Cortex of kidney (tissue), 1 donor: Measurements from ENCODE around the gene PCDHGA1.
"Not testable (repeated sequence)": the region's sequence is repeated elsewhere in the genome, so short reads cannot be mapped to it uniquely, and the experiment has no call there.

Experiments used
- DNase-seq: peaks from one replicate; lab custom pipeline; 2025; lab: John Stamatoyannopoulos, UW

The PCDHGA1 gene

GRCh38 chr5:141412854-141413539, 82.7 kb downstream of the PCDHGA1 start, which contains the start of gene PCDHGA10:
PCDHGA10 (plus strand) TSS chr5:141412987; CDS start chr5:141413176, 189 bp downstream.
- no peak for DNase-seq

GRCh38 chr5:141413540-141414069, 83.3 kb downstream of the PCDHGA1 start:
- no peak for DNase-seq

- DNase-seq: not testable (repeated sequence)
These were observed 84.4 kb downstream of the PCDHGA1 start for GRCh38 chr5:141414548-141415274.

- not testable (repeated sequence) for DNase-seq
These were observed 84.9 kb downstream of the PCDHGA1 start for GRCh38 chr5:141415275-141415618.

- DNase-seq: not testable (repeated sequence)
These were observed 87.3 kb downstream of the PCDHGA1 start, which contains the start of gene PCDHGB7 for GRCh38 chr5:141417494-141418172. PCDHGB7 (plus strand) TSS chr5:141417677; CDS start chr5:141417860, 183 bp downstream.

- DNase-seq: no peak
These were observed 89.0 kb downstream of the PCDHGA1 start for GRCh38 chr5:141419074-141419880.

GRCh38 chr5:141420855-141421488, 90.7 kb downstream of the PCDHGA1 start, which contains the start of gene PCDHGA11:
PCDHGA11 (plus strand) TSS chr5:141421051; CDS start chr5:141421228, 177 bp downstream.
- no peak for DNase-seq

GRCh38 chr5:141421489-141421855, 91.2 kb downstream of the PCDHGA1 start:
- no peak for DNase-seq

- no peak for DNase-seq
These were observed 92.5 kb downstream of the PCDHGA1 start for GRCh38 chr5:141422742-141423291.

GRCh38 chr5:141427783-141428426, 97.6 kb downstream of the PCDHGA1 start:
- no peak for DNase-seq

- DNase-seq: no peak
These were observed 100.2 kb downstream of the PCDHGA1 start, which contains the start of gene PCDHGA12 for GRCh38 chr5:141430332-141431113. PCDHGA12 (plus strand) TSS chr5:141430507; CDS start chr5:141430760, 253 bp downstream.

- no peak for DNase-seq
These were observed 101.0 kb downstream of the PCDHGA1 start for GRCh38 chr5:141431286-141431685.

- not testable (repeated sequence) for DNase-seq
These were observed 102.0 kb downstream of the PCDHGA1 start for GRCh38 chr5:141432308-141432707.

GRCh38 chr5:141432726-141433125, 102.4 kb downstream of the PCDHGA1 start:
- not testable (repeated sequence) for DNase-seq

- no peak for DNase-seq
These were observed 103.7 kb downstream of the PCDHGA1 start for GRCh38 chr5:141434006-141434405.

GRCh38 chr5:141437221-141437620, 106.9 kb downstream of the PCDHGA1 start:
- no peak for DNase-seq

- DNase-seq: no peak
These were observed 109.3 kb downstream of the PCDHGA1 start for GRCh38 chr5:141439411-141440141.

- DNase-seq: no peak
These were observed 110.0 kb downstream of the PCDHGA1 start for GRCh38 chr5:141440341-141440740.
